Uterus (tissue), 4 donors: ENCODE measurements around the gene MBD4. TPM values are rescaled to one million over a fixed set of nuclear protein-coding genes. Genes with fewer than 3 reads are reported as not detected.
A peak's percentile ranks its signal among the peaks of the same experiment; 100 is the strongest.

Source experiments
- DNase-seq, 2 donors: peaks; one replicate each; pipeline ENCODE4 v3.0.0-alpha.2; 2019 to 2020
- H3K27ac ChIP-seq, 2 donors: fragments of 200-600 bp; sonication (generic); 1 replicate in 1 of 2; 2 replicates in 1 of 2; pipeline ENCODE4 v1.5.1; 2016 to 2018
- H3K27me3 ChIP-seq, 2 donors: fragments of 200-600 bp; sonication (generic); one replicate each; pipeline ENCODE4 v1.5.1; 2018 to 2019; ENCODE audit warnings: control low read depth in 1 of 2
- H3K36me3 ChIP-seq, 2 donors: fragments of 200-600 bp; sonication (generic); one replicate each; pipeline ENCODE4 v1.5.1; 2019; ENCODE audit warnings: control low read depth in 1 of 2
- H3K4me1 ChIP-seq, 2 donors: fragments of 200-600 bp; sonication (generic); one replicate each; pipeline ENCODE4 v1.5.1; 2018 to 2019; ENCODE audit warnings: control low read depth in 1 of 2
- H3K4me3 ChIP-seq, 2 donors: fragments of 200-600 bp; sonication (generic); 1 replicate in 1 of 2; 2 replicates in 1 of 2; pipeline ENCODE4 v1.5.1; 2018 to 2019; ENCODE audit warnings: mild to moderate bottlenecking in 1 of 2
- H3K9me3 ChIP-seq, 2 donors: fragments of 200-600 bp; sonication (generic); one replicate each; pipeline ENCODE4 v1.5.1; 2019; ENCODE audit warnings: control low read depth in 1 of 2
- CTCF ChIP-seq, 4 experiments: fragments of 200-600 bp in 2 of 4; fragments of 450-650 bp in 2 of 4; sonication (generic) in 2 of 4; IDR thresholded peaks; one replicate each; pipeline ENCODE4 v1.5.1; 2016 to 2019; ENCODE audit warnings: antibody characterized with exemption in 4 of 4, mild to moderate bottlenecking in 2 of 4, moderate library complexity in 1 of 4
- POLR2A ChIP-seq, 2 donors: fragments of 450-650 bp; IDR thresholded peaks; one replicate each; pipeline ENCODE4 v1.6.1; 2016; ENCODE audit warnings: antibody characterized with exemption in 2 of 2, mild to moderate bottlenecking in 1 of 2, moderate library complexity in 1 of 2
- intact Hi-C: fragments of 100-400 bp; cut with DNase I; formaldehyde crosslinking; loops from one replicate; pipeline ENCODE4 v1.15.1; 2023; ENCODE audit warnings: low total_unique reads
- total RNA-seq, 4 donors: library from RNA; depleted of rRNA in 3 of 4; stranded (reverse); fragments of >200 nt in 3 of 4; gene quantifications; one replicate each; pipeline versions ENCODE4 v1.1.0 to v1.2.4, GENCODE V29; 2014 to 2023
- donor health status: DM: yes; HTN: yes; CAD: no.

MBD4 gene
- total RNA-seq, 4 donors from 2014 or later = 13.8 to 36.2 (median 20.4) TPM

- Histone ChIP-seq H3K36me3 (no peaks in the 10 kb centered on the region), H3K27me3 (no peaks in the 10 kb centered on the region), H3K27ac (no peak overlapping the region), H3K4me1 (no peaks in the 10 kb centered on the region), H3K9me3 (no peaks in the 10 kb centered on the region), H3K4me3 (no peak overlapping the region)
- peak in 1 of 2 donors; percentile 29 for DNase-seq
- TF ChIP-seq CTCF (IDR thresholded peaks at IDR 0.05) (no peak), POLR2A (IDR thresholded peaks at IDR 0.05) (no peak)
- intact Hi-C loops = no loop called here
These were observed 30.2 kb downstream of the MBD4 start for GRCh38 chr3:129409541-129409940.

- intact Hi-C loops = no loop called here
- Histone ChIP-seq H3K9me3 (no peaks in the 10 kb centered on the region), H3K27ac (no peak overlapping the region), H3K4me3 (no peak overlapping the region), H3K36me3 (no peaks in the 10 kb centered on the region), H3K27me3 (no peaks in the 10 kb centered on the region), H3K4me1 (no peaks in the 10 kb centered on the region)
- no peak for DNase-seq
- no peak for TF ChIP-seq POLR2A (IDR thresholded peaks at IDR 0.05)
These were observed 35.1 kb downstream of the MBD4 start for GRCh38 chr3:129404610-129405009.

- Histone ChIP-seq H3K9me3 (no peaks in the 10 kb centered on the region), H3K27me3 (no peaks in the 10 kb centered on the region), H3K27ac (no peak overlapping the region), H3K4me1 (no peaks in the 10 kb centered on the region), H3K4me3 (no peak overlapping the region), H3K36me3 (no peaks in the 10 kb centered on the region)
- TF ChIP-seq POLR2A (IDR thresholded peaks at IDR 0.05) (no peak), CTCF (IDR thresholded peaks at IDR 0.05) (no peak)
- no peak for DNase-seq
- intact Hi-C loops = no loop called here
These were observed 35.6 kb downstream of the MBD4 start for GRCh38 chr3:129404130-129404529.

- no peak for DNase-seq
- Histone ChIP-seq H3K4me3 (no peak overlapping the region), H3K9me3 (no peaks in the 10 kb centered on the region), H3K36me3 (no peaks in the 10 kb centered on the region), H3K4me1 (no peaks in the 10 kb centered on the region), H3K27ac (no peak overlapping the region), H3K27me3 (no peaks in the 10 kb centered on the region)
- TF ChIP-seq CTCF (IDR thresholded peaks at IDR 0.05) = no peak
- no peak for TF ChIP-seq POLR2A (IDR thresholded peaks at IDR 0.05)
- intact Hi-C loops = no loop called here
These were observed 36.3 kb downstream of the MBD4 start for GRCh38 chr3:129403450-129403849.

- TF ChIP-seq CTCF (IDR thresholded peaks at IDR 0.05) = no peak
- no peak for TF ChIP-seq POLR2A (IDR thresholded peaks at IDR 0.05)
- Histone ChIP-seq H3K36me3 (no peaks in the 10 kb centered on the region), H3K4me1 (no peaks in the 10 kb centered on the region), H3K4me3 (no peak overlapping the region), H3K27me3 (no peaks in the 10 kb centered on the region), H3K27ac (no peak overlapping the region), H3K9me3 (no peaks in the 10 kb centered on the region)
- intact Hi-C loops = no loop called here
- no peak for DNase-seq
These were observed 37.1 kb downstream of the MBD4 start for GRCh38 chr3:129402616-129403015.

GRCh38 chr3:129402210-129402609 is 37.5 kb downstream of the MBD4 start:
- Histone ChIP-seq H3K4me3 (no peak overlapping the region), H3K27me3 (no peaks in the 10 kb centered on the region), H3K9me3 (no peaks in the 10 kb centered on the region), H3K36me3 (no peaks in the 10 kb centered on the region), H3K4me1 (no peaks in the 10 kb centered on the region), H3K27ac (no peak overlapping the region)
- intact Hi-C loops = no loop called here
- no peak for DNase-seq
- no peak for TF ChIP-seq POLR2A (IDR thresholded peaks at IDR 0.05)
- no peak for TF ChIP-seq CTCF (IDR thresholded peaks at IDR 0.05)
